ENCODE measurements around the gene SPTBN4.

SPTBN4 gene

GRCh38 chr19:40610396-40611064, 143.7 kb downstream of the SPTBN4 start:
- Histone ChIP-seq H3K27me3 (ENCODE audit: insufficient read depth, poor library complexity, severe bottlenecking) (peaks cover 69% of the 10 kb centered on the region), H3K4me3 (replicated peaks; ENCODE audit: insufficient read depth, low read length) (no peak overlapping the region; the same call in 1 of the 2 replicates), H3K27ac (replicated peaks) (no peak overlapping the region)
- peak in 1 of 2 experiments; percentile 41 for DNase-seq (ENCODE audit: low read depth in 1 of 2, low spot score in 1 of 2)
- TF ChIP-seq CTCF (IDR thresholded peaks at IDR 0.05; ENCODE audit: insufficient read depth, low read length) (no peak), GABPA (IDR thresholded peaks at IDR 0.05; ENCODE audit: low read depth) (no peak), POLR2AphosphoS5 (IDR thresholded peaks at IDR 0.05; ENCODE audit: low read depth) (no peak), SPI1 (IDR thresholded peaks at IDR 0.05; ENCODE audit: borderline replicate concordance, low read depth) (no peak), REST (IDR thresholded peaks at IDR 0.05; ENCODE audit: insufficient replicate concordance, low read depth) (no peak)

DNA sequence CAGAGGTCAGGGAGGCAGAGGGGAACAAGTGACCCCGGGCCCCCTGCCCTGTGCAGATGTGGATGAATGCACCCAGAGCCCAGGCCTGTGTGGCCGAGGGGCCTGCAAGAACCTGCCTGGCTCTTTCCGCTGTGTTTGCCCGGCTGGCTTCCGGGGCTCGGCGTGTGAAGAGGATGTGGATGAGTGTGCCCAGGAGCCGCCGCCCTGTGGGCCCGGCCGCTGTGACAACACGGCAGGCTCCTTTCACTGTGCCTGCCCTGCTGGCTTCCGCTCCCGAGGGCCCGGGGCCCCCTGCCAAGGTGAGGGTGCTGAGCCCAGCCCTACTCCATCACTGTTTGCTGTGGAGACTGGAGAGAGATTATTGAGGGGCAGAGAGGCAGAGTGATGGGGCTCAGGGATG, 144.3 kb downstream of the SPTBN4 start:
- Histone ChIP-seq H3K27ac (replicated peaks) (no peak overlapping the region), H3K27me3 (ENCODE audit: insufficient read depth, poor library complexity, severe bottlenecking) (peaks cover 72% of the 10 kb centered on the region), H3K4me3 (replicated peaks; ENCODE audit: insufficient read depth, low read length) (no peak overlapping the region)
- no peak for DNase-seq (ENCODE audit: low read depth in 1 of 2, low spot score in 1 of 2)
- TF ChIP-seq POLR2AphosphoS5 (IDR thresholded peaks at IDR 0.05; ENCODE audit: low read depth) (no peak), CTCF (IDR thresholded peaks at IDR 0.05; ENCODE audit: insufficient read depth, low read length) (no peak), GABPA (IDR thresholded peaks at IDR 0.05; ENCODE audit: low read depth) (no peak), SPI1 (IDR thresholded peaks at IDR 0.05; ENCODE audit: borderline replicate concordance, low read depth) (no peak), REST (IDR thresholded peaks at IDR 0.05; ENCODE audit: insufficient replicate concordance, low read depth) (no peak)

DNA sequence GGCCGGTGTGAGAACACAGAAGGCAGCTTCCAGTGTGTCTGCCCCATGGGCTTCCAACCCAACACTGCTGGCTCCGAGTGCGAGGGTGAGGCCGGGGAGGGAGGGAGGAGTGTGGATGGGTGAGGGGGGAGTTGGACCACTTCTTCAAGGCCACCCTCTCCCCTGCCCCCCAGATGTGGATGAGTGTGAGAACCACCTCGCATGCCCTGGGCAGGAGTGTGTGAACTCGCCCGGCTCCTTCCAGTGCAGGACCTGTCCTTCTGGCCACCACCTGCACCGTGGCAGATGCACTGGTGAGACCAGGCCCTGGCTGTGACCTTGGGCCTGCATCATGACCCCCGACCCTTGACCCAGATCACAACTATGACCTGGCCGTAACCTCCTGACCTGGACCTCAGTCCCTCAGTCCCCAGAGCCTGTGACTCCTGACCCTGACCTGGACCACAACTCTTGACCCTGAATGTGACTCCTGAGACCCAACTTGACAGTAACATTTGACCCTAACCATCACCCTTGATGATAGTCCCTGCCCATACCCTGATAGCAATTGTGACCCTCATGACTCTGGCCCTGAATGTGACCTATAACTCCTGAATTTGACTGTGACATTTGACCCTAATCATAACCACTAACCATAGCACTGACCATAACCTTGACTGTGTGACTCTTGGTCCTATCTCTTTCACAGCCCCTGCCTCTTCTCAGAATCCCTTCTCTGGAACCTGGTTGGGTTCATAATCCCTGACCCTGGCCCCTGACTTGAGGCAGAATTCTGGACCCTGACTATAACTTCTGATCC, 145.3 kb downstream of the SPTBN4 start:
- no peak for DNase-seq (ENCODE audit: low read depth in 1 of 2, low spot score in 1 of 2)
- H3K27ac ChIP-seq (replicated peaks) = no peak overlapping the region
- TF ChIP-seq REST (IDR thresholded peaks at IDR 0.05; ENCODE audit: insufficient replicate concordance, low read depth) (no peak), GABPA (IDR thresholded peaks at IDR 0.05; ENCODE audit: low read depth) (no peak), POLR2AphosphoS5 (IDR thresholded peaks at IDR 0.05; ENCODE audit: low read depth) (no peak), SPI1 (IDR thresholded peaks at IDR 0.05; ENCODE audit: borderline replicate concordance, low read depth) (no peak), CTCF (IDR thresholded peaks at IDR 0.05; ENCODE audit: insufficient read depth, low read length) (no peak)
- H3K4me3 ChIP-seq (replicated peaks; ENCODE audit: insufficient read depth, low read length) = no peak overlapping the region
- H3K27me3 ChIP-seq (ENCODE audit: insufficient read depth, poor library complexity, severe bottlenecking) = peaks cover 66% of the 10 kb centered on the region
